ENCODE measurements around the gene TIMM8B.
"Not testable (repeated sequence)": the region's sequence is repeated elsewhere in the genome, so short reads cannot be mapped to it uniquely, and the experiment has no call there.

Gene TIMM8B

DNA sequence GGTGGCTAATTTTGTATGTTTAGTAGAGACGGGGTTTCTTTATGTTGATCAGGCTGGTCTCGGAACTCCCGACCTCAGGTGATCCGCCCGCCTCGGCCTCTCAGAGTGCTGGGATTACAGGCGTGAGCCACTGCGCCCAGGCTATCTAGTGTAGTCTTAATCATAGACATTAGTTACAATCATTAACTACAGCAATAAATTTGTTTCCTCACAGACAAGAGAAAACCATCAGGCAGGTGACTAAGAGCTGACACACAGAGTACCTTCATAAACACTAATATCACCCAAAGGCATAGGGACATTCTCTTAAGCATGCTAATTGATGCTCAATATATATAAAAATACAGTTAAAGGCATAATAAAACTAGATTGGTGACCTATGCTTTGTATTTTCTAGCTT, 19.5 kb upstream of the TIMM8B start:
- no peak overlapping the region for H3K4me3 ChIP-seq (replicated peaks; ENCODE audit: low read depth, low read length)
- DNase-seq (ENCODE audit: low read depth) = no peak
- TF ChIP-seq, protein P1, sequence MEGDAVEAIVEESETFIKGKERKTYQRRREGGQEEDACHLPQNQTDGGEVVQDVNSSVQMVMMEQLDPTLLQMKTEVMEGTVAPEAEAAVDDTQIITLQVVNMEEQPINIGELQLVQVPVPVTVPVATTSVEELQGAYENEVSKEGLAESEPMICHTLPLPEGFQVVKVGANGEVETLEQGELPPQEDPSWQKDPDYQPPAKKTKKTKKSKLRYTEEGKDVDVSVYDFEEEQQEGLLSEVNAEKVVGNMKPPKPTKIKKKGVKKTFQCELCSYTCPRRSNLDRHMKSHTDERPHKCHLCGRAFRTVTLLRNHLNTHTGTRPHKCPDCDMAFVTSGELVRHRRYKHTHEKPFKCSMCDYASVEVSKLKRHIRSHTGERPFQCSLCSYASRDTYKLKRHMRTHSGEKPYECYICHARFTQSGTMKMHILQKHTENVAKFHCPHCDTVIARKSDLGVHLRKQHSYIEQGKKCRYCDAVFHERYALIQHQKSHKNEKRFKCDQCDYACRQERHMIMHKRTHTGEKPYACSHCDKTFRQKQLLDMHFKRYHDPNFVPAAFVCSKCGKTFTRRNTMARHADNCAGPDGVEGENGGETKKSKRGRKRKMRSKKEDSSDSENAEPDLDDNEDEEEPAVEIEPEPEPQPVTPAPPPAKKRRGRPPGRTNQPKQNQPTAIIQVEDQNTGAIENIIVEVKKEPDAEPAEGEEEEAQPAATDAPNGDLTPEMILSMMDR (IDR thresholded peaks at IDR 0.05; ENCODE audit: low read length, missing control alignments) = no peak

DNA sequence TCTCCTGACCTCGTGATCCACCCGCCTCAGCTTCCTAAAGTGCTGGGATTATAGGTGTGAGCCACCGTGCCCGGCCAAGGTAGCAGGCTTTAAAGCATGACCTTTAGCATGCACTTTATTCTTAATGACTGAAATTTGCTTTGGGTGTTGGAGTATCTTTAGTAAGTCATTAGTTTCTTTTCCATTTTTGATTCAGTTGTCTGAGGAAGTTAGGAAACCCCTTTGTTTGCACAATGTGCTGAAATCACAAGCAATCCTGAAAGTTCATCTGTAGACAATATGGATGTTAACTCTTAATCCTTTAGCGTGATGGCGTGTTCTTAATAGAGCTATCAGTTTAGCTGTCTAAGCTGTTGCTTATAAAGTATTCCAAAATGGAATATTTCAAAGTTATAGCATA, 16.9 kb upstream of the TIMM8B start:
- H3K4me3 ChIP-seq (replicated peaks; ENCODE audit: low read depth, low read length) = no peak overlapping the region
- TF ChIP-seq, protein P1 (IDR thresholded peaks at IDR 0.05; ENCODE audit: low read length, missing control alignments) = no peak
- no peak for DNase-seq (ENCODE audit: low read depth)

DNA sequence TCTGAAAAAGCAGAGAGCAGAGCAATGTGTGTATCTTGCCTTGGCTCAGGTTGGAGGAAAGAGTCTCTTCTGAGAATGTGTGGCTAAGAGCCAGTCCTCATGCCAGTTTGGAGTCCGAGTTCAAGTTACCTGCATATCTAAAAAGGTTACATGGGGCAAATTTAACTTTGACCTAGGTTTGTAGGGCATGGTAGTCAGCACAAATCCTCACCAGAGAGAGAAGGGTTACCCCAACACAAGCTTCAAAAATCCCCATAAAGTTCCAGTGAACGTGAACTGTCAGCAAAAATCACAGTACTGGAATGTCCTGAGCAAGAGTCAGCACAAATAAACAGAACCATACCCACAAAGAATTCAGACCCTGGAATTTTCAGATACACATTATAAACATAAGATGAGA, 13.9 kb upstream of the TIMM8B start:
- TF ChIP-seq, protein P1 (IDR thresholded peaks at IDR 0.05; ENCODE audit: low read length, missing control alignments) = no peak
- DNase-seq (ENCODE audit: low read depth) = no peak

DNA sequence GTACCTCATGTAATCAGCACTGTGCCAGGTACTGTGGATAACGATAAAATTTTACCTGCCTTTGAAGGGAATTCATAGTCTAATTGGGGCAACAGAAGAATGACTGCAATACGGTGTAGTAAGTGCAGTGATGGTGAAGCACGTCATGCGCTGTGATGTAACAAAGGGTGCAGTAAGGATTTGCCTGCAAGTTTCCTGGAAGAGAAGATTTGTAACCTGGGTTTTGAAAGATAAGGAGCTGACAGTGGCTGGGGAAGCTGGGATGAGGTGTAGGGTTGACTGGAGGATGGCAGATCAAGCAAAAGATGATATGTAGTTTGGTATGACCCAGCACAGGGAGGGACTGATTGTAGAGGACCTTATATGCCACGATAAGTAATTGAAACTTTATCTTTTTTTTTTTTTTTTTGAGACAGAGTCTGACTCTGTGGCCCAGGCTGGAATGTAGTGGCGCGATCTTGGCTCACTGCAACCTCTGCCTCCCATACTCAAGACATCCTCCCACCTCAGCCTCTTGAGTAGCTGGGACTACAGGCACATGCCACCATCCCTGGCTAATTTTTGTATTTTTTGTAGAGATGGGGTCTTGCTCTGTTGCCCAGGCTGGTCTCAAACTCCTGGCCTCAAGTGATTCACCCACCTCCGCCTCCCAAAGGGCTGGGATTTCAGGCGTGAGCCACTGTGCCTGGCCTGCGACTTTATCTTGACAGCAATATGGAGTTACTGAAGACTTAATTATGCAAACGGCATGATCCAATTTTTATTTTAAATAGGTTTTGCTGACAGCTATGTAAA, 11.4 kb upstream of the TIMM8B start:
- TF ChIP-seq, protein P1 (IDR thresholded peaks at IDR 0.05; ENCODE audit: low read length, missing control alignments) = no peak
- no peak for DNase-seq (ENCODE audit: low read depth)
- no peak overlapping the region for H3K4me3 ChIP-seq (replicated peaks; ENCODE audit: low read depth, low read length)

More for the DNA sequence above, 13.9 kb upstream of the TIMM8B start:
- H3K4me3 ChIP-seq (replicated peaks; ENCODE audit: low read depth, low read length) = no peak overlapping the region

DNA sequence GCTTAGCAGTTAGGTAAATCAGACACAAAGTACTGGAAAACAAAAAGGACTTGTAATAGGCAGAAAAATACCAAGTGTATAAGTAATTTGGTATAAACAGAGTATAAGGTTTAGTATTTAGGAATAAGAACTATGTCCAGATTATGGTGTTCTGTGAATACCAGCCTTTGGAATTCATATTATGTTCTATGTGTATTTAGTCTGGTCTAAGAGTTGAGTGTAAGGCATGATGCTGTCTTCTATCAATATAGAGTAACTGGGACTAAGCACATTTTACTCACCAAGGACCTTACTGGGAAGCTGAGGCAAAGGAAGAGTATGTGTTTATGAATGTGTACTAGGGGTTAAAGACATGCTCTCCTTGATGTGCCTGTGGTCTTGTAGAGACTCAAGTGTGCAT, 9.6 kb upstream of the TIMM8B start:
- H3K4me3 ChIP-seq (replicated peaks; ENCODE audit: low read depth, low read length) = no peak overlapping the region
- no peak for DNase-seq (ENCODE audit: low read depth)
- TF ChIP-seq, protein P1 (IDR thresholded peaks at IDR 0.05; ENCODE audit: low read length, missing control alignments) = no peak

DNA sequence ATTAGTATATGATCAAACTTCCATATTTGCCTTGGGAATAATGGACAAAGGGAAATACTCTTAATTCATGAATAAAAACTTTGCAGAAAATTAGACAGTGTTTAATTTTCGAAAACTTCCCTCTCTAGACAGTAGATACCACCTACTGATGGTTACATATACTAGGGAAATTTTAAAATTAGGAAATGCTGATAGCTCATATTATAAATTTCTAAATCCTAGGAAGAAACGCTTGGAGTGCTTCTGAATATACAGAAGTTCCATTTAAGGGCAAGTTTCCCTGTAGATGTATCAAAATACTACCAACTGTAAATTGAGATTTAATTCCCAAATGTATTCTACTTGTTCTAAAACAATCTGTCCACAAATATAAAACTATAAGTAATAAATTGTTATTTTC, 8.7 kb upstream of the TIMM8B start:
- not testable (repeated sequence) for DNase-seq (ENCODE audit: low read depth); H3K4me3 ChIP-seq (replicated peaks; ENCODE audit: low read depth, low read length)

DNA sequence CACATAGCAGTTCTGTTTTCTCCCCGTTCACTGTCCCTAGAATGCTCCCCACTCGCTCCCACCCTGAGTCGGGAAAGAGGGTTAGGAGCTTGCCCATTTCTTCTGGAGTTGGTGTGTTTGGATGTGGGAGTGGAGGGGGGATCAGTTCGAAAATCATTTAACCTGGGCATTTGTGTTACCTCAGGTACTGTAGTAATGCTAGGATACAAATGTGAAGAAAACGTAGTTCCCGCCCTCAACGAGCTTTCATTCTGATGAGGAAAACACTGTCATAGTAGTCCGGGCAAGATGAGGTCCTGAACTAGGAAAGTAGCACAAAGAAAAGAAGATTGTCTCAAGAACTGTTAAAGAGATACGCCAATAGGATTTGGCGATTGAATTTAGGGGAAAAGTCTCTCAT, 656 bp upstream of the TIMM8B start:
- H3K4me3 ChIP-seq (replicated peaks; ENCODE audit: low read depth, low read length) = peak overlapping the region; percentile 75
- TF ChIP-seq, protein P1 (IDR thresholded peaks at IDR 0.05; ENCODE audit: low read length, missing control alignments) = no peak
- DNase-seq (ENCODE audit: low read depth) = no peak

Data from fibroblast of pulmonary artery (primary cell).